Activated gamma-delta T cell treated with Interleukin-2 at 50 U/mL for 16 hours (primary cell): Measurements from ENCODE around the gene FRG2.
"Not testable (repeated sequence)": the region's sequence is repeated elsewhere in the genome, so short reads cannot be mapped to it uniquely, and the experiment has no call there.

Source experiments
- DNase-seq: peaks from one replicate; pipeline ENCODE4 v3.0.0-alpha.2; 2020

Gene FRG2

DNA sequence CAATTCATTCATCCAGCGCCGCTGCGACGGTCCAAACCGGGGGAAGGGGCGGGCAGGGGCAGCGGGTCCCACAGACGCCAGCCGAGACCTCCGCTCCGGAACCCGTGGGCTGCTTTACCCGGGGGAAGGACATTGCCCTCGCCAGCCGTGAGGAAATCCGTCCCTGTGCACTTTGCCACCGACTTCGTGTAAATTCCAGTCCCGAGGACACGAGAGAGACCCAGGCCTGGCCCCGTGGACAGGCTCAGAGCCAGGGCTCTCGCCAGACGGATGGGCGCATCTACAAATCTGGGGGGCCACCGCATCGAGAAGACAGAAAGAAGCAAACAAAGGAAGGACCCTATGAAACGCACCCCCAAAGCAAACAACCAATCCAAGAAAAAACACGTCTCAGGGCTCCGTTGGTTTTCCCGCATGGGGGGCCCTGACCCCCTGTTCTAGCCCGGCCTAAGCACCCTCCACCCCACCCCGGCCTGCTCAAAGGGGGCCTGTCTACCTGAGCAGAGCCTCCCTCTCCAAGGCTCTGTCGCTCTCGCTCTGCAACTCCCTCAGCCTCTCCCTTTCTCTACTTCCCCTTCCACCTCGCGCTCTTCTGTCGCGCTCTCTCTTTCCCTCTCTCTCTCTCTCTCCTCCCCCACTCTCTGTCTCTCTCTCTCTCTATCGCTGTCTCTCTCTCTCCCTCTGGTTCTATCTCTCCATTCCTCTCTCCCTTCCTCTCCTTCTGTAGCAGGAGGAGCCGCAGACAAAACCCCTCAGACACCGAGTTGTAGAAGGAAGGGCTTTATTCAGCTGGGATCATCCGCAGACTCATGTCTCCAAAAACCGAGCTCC lies 11.3 kb downstream of the FRG2 start:
- DNase-seq = no peak

- DNase-seq = no peak
Measured at GRCh38 chr4:190014771-190015537, 12.1 kb downstream of the FRG2 start.

DNA sequence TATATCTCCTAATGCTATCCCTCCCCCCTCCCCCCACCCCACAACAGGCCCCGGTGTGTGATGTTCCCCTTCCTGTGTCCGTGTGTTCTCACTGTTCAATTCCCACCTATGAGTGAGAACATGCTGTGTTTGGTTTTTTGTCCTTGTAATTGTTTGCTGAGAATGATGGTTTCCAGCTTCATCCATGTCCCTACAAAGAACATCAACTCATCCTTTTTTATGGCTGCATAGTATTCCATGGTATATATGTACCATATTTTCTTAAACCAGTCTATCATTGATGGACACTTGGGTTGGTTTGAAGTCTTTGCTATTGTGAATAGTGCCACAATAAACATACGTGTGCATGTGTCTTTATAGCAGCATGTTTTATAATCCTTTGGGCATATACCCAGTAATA lies 37.1 kb downstream of the FRG2 start:
- not testable (repeated sequence) for DNase-seq

DNA sequence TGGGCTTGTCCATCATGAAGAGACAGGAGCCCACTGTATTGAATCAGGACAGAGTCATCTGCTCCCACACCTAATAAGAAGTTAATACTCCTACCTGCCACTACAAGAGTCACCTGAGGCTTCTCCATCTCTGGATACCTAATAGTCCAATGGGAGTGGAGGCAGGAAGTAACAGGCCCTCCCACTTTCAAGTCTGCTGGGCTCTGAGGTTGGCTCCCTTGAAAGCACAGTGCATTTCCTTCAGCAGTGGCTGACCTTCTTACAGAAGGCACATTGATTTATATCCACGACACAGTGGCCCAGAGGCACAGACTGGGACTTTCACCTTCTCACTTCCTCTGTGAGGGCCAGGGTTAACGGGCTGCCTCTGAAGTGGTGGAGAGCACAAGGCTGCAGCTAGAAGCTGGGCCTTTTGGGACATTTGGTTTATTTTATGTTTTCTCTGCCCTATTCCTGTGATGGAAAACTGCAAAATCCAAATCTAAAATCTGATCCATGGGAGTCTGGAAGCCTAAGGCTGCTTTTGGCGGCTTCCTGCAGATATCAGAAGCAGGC lies 38.1 kb downstream of the FRG2 start:
- no peak for DNase-seq

DNA sequence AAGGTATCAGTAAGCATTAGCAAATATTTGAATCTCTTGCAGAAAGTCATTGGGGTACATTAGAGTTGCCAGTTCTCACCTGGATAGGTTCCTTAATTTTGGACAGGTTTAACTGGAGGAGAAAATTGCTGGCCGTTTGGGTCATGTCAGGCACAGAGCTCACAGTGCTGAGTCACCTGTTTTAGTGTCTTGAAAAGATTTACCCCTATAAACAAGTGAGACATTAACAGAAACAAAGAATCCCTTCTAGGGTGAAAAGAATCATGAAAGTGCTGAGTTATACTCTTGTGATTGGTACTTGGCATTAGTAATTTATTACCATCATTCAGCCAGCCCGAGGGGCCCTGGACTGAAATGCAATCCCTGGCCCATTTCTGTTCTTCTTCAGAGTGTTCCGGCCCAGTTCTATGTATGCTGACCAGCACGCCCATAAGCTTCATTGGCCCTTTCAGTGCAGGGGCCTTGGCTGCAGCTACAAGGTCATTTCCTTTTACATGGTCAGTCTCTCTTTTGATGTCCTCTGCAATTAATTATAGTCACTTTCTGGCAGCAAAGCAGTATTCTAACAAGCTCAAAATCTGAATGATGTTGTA lies 41.3 kb downstream of the FRG2 start:
- not testable (repeated sequence) for DNase-seq

GRCh38 chr4:189984661-189985060 lies 42.4 kb downstream of the FRG2 start:
- not testable (repeated sequence) for DNase-seq

DNA sequence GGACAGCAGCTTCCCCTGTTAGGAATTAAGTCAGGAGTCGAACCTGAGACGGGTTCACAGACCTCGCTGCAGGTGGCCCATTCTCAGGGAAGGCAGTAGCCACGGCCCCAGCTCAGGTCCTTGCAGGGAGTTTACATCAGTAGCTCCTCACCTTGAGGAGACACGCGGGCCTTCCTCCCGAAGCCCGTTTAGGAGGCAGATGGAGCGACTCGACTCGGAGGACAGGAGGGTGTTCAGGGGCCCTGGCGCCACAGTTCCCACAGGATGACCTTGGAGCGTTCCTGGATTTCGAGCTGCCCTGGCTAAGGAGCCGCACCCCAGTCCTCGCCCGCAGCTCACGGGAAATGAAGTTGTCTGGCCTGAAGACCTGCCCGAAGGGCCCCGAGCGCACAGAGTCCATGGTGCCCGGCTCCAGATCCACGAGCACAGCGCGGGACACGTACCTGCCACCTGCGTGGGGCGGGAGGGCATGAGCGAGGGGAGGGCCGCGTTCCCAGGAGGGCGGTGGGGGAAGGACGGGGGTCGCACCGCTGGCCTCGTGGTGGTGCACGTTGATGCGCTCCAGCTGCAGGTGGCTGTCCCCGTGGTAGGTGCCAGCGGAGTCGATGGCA lies 43.0 kb downstream of the FRG2 start:
- not testable (repeated sequence) for DNase-seq

- DNase-seq = no peak
Measured at GRCh38 chr4:189981970-189982369, 45.1 kb downstream of the FRG2 start.

GRCh38 chr4:189980292-189980691 lies 46.8 kb downstream of the FRG2 start:
- DNase-seq = not testable (repeated sequence)

DNA sequence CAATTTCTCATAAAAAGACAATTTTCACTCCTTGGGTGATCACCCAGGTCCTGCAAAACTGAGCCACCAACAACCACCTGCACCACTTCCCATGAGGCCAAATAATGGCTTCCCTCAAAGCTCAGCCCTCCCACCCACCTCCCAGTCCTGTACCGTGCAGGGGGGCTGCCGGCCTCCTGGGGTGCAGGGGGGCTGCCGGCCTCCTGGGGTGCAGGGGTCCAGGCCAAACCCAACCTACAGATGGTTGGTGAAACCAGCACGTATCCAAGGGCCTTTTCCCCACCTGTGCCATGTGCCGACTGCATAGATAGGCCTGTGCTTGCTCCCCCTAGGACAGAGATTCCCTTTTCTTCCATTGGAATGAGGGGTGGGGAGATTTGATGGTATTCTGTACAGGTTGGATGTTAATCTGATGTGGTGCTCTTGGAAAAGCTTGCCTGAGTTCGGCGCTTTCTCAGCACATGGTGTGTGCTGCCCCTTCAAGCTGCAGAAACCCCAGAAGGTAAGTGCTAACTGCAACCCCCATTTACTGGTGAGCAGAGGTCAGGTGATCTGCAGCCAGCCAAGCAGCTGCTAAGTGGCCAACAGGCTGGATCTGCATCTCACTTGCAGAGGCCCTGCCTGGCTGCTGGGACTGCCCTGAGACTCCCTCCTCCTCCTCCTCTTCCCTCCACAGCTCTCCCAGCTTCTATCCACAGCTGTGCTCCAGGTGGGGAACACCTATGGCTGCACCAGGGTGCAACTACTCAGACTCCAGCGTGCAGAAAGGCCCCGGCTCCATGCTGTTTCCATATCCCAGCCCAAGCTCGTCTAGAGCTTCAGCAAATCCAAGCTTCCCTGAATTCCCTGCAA lies 47.6 kb downstream of the FRG2 start:
- no peak for DNase-seq
